HG03108 (cell line): ENCODE results near the gene ZBTB7C.
A peak's percentile ranks its signal among the peaks of the same experiment; 100 is the strongest.

Experiments used
- ATAC-seq: cut with Tn5 transposase; IDR thresholded peaks from one replicate; pipeline ENCODE4 v1.9.1; 2021; ENCODE audit warnings: moderate library complexity; ENCODE audit not compliant: unreplicated experiment

ZBTB7C gene

GRCh38 chr18:48009116-48009745 lies 400.0 kb downstream of the ZBTB7C start:
- ATAC-seq: no peak

GRCh38 chr18:48007955-48008701 lies 401.1 kb downstream of the ZBTB7C start:
- peak; percentile 65 for ATAC-seq

- no peak for ATAC-seq
These were observed 401.8 kb downstream of the ZBTB7C start for GRCh38 chr18:48007381-48007780.

GRCh38 chr18:48006415-48007175 lies 402.6 kb downstream of the ZBTB7C start:
- no peak for ATAC-seq

- no peak for ATAC-seq
These were observed 404.6 kb downstream of the ZBTB7C start for GRCh38 chr18:48004577-48004976.

- no peak for ATAC-seq
These were observed 405.5 kb downstream of the ZBTB7C start for GRCh38 chr18:48003426-48004349.

- no peak for ATAC-seq
These were observed 406.2 kb downstream of the ZBTB7C start for GRCh38 chr18:48002933-48003365.

- no peak for ATAC-seq
These were observed 408.5 kb downstream of the ZBTB7C start for GRCh38 chr18:48000701-48001100.

GRCh38 chr18:47999801-48000248 lies 409.4 kb downstream of the ZBTB7C start:
- no peak for ATAC-seq

GRCh38 chr18:47997338-47997780 lies 411.8 kb downstream of the ZBTB7C start:
- ATAC-seq: no peak

- ATAC-seq: no peak
These were observed 413.1 kb downstream of the ZBTB7C start for GRCh38 chr18:47996091-47996541.

- ATAC-seq: no peak
These were observed 413.5 kb downstream of the ZBTB7C start for GRCh38 chr18:47995654-47996053.

GRCh38 chr18:47993409-47993808 lies 415.8 kb downstream of the ZBTB7C start:
- ATAC-seq: no peak

GRCh38 chr18:47992976-47993375 lies 416.2 kb downstream of the ZBTB7C start:
- ATAC-seq: no peak

- no peak for ATAC-seq
These were observed 416.9 kb downstream of the ZBTB7C start for GRCh38 chr18:47992266-47992665.

GRCh38 chr18:47990981-47991380 lies 418.2 kb downstream of the ZBTB7C start:
- no peak for ATAC-seq

- no peak for ATAC-seq
These were observed 421.8 kb downstream of the ZBTB7C start for GRCh38 chr18:47987388-47987699.

GRCh38 chr18:47986620-47987387 lies 422.4 kb downstream of the ZBTB7C start:
- ATAC-seq: no peak

GRCh38 chr18:47985866-47986265 lies 423.3 kb downstream of the ZBTB7C start:
- no peak for ATAC-seq

GRCh38 chr18:47984991-47985390 lies 424.2 kb downstream of the ZBTB7C start:
- no peak for ATAC-seq
